HG02870 (cell line): Measurements from ENCODE around the gene SFXN5.

Experiments used
- ATAC-seq: cut with Tn5 transposase; IDR thresholded peaks from one replicate; pipeline ENCODE4 v1.9.1; 2021; ENCODE audit warnings: mild to moderate bottlenecking, moderate library complexity; ENCODE audit not compliant: unreplicated experiment

SFXN5 gene

GRCh38 chr2:72945450-72946019 is 126.0 kb downstream of the SFXN5 start:
- ATAC-seq = no peak

DNA sequence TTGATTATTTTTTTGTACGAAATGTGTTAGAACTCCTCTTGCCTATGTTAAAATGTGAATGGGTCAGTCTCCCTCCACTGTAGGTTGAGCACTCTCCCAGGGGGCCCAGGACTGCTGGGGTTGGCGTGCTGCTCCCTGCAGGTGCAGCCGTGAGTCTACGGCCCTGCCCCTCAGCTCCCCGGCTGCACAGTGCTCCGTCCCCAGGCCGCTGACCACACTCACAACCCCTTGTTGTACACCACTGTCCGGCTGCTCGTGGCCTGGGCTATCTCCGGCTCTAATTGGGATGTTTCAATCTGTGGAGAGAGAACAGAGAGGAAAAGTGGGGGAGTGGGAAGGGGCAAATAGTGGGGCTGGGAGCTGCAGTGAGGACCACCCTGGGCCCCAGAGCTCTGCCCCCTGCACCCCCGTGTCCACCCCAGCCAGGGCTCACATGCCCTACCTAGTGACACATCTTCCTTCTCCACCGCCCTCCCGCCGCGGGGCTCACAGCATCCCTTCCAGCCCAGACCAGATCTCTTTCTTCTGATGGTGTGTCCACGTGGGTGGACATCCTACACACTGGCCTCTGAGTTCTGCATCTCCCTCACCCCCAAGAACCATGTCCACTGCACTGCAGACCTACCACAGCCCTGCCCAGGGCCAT is 126.6 kb downstream of the SFXN5 start:
- ATAC-seq = no peak

GRCh38 chr2:72943540-72944395 is 127.7 kb downstream of the SFXN5 start:
- ATAC-seq = no peak

DNA sequence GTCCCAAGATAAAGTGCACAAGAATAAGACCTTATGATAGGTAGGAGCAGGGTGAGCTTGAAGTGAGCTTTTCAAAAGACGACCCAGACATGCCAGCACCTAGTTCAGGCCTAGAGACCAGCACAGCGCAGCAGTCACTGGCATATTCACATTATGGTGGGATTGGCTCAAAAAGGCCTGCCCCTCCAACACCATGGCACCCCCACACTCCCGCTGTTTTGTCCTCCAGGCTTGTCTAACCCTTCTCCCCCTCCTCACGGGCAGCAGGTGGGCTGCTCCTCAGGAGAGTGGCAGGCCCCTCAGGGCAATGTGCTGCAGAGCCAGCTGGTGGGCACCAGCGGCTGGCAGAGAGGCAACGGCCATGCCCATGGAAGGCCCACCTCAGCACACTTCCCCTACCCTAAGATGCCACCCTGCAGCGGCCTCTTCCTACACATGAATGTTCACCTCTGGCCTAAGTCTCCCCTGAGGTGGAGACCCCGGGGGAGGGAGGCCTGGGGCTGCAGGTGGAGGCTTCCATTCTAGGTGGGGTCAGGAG is 128.6 kb downstream of the SFXN5 start:
- ATAC-seq = no peak

GRCh38 chr2:72942293-72942692 is 129.2 kb downstream of the SFXN5 start:
- ATAC-seq = no peak

- ATAC-seq = no peak
These were observed 130.7 kb downstream of the SFXN5 start for GRCh38 chr2:72940786-72941185.

GRCh38 chr2:72940361-72940760 is 131.2 kb downstream of the SFXN5 start:
- no peak for ATAC-seq

DNA sequence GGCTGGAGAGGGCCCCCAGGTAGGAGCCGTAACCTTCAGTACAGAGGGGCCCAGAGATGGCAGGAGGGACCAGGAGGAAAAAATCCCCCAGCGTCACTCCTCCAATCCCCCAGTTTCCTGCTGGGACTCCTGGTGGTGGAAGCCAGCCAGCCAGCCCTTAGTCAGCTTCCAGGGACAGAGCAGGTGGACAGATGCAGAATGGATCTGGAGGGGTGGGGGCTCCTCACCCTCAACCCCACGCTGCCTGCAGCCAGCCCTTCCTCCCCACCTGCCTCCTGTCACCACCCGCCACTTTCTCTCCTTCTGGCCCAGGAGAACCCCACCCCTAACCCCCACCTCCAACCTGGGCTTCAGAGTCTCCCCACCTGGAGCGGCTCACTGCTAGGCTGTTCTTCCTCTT is 133.1 kb downstream of the SFXN5 start:
- ATAC-seq = no peak

DNA sequence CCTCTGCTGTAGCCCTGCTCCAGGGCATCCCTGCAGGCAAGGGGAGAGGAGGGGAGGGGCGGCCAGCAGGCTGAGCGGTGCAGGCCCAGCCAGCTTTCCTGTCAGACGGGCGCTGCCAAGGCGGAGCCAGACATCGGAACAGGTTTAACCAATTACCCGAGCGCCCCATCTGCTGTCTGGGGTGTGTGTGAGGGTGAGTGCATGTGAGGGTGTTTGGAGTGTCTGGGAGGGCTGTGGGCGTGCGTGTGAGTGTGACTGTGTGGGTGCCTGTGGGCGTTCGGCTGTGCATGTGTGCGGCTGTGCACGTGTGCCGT is 134.2 kb downstream of the SFXN5 start:
- no peak for ATAC-seq

DNA sequence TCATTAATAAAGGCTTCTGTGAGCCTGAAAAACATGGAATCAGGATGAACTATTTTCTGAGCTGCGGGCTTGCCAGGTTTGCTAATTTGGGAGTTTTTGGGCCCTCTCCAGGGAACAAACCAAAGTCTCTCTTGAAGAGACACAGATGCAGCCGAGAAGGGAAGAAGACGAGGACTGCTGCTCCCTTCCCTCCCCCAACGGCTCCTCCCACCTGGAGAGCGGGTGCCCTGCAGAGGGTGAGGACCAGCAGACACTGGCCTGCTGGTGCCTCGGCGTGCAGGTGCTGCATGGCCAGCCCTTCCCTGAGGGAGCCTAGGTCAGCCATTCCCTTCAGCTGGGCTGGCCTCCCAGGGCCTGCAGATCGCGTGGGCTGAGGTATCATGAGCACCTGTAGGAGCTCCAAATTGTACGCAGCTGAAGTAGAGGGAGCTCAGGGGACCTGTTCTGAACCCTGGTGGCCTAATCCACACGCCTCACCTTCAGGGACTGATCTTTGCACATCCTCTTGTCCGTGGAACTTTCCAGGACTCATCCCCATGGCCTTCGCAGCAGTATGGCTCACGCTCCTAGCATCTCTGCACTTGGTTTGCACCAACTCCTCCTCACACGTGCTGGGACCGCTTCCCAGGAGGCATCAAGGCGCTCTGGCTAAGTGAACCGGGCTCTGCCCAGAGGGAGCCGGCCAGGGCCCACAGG is 134.7 kb downstream of the SFXN5 start:
- ATAC-seq = no peak

- ATAC-seq = no peak
These were observed 135.9 kb downstream of the SFXN5 start for GRCh38 chr2:72935611-72935957.

- ATAC-seq = no peak
These were observed 136.6 kb downstream of the SFXN5 start for GRCh38 chr2:72934683-72935610.

DNA sequence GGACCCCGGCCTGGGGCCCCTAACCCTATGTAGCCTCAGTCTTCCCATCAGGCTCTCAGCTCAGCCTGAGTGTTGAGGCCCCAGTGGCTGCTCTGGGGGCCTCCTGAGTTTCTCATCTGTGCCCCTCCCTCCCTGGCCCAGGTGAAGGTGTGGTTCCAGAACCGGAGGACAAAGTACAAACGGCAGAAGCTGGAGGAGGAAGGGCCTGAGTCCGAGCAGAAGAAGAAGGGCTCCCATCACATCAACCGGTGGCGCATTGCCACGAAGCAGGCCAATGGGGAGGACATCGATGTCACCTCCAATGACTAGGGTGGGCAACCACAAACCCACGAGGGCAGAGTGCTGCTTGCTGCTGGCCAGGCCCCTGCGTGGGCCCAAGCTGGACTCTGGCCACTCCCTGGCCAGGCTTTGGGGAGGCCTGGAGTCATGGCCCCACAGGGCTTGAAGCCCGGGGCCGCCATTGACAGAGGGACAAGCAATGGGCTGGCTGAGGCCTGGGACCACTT is 137.8 kb downstream of the SFXN5 start:
- ATAC-seq = no peak

DNA sequence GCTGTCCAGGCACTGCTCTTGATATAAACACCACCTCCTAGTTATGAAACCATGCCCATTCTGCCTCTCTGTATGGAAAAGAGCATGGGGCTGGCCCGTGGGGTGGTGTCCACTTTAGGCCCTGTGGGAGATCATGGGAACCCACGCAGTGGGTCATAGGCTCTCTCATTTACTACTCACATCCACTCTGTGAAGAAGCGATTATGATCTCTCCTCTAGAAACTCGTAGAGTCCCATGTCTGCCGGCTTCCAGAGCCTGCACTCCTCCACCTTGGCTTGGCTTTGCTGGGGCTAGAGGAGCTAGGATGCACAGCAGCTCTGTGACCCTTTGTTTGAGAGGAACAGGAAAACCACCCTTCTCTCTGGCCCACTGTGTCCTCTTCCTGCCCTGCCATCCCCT is 138.3 kb downstream of the SFXN5 start:
- no peak for ATAC-seq

GRCh38 chr2:72932805-72933204 is 138.7 kb downstream of the SFXN5 start:
- no peak for ATAC-seq

- no peak for ATAC-seq
These were observed 139.3 kb downstream of the SFXN5 start for GRCh38 chr2:72932045-72932740.

GRCh38 chr2:72931280-72931910 is 140.1 kb downstream of the SFXN5 start:
- ATAC-seq = no peak

DNA sequence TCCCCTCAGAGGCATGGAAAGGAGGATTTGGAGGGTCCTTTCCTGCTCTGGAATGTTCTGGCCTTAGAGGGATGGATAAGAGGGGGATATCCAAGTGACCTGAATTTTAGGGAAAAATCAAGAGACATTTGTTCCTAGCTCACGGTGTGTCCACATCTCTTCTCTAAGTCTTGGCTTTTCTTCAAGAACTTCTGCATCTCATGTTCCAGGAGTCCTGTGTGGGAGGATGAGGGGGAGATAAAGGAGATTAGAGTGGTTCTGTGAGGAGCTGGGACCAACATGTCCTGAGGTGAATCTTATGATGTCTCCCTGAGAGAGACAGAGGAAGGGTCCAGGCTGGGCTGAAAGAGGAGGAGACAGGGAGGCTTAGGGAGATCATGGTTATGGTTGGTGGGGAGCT is 142.5 kb downstream of the SFXN5 start:
- no peak for ATAC-seq
